GM10266 (cell line): ENCODE results near the gene PDE6G.

ENCODE experiments used
- DNase-seq: peaks from one replicate; pipeline ENCODE4 v3.0.0; 2012; ENCODE audit errors: extremely low spot score
- CTCF ChIP-seq: IDR thresholded peaks from 2 replicates; pipeline ENCODE4 v1.5.1; 2012; ENCODE audit warnings: mild to moderate bottlenecking, low read depth; ENCODE audit not compliant: control insufficient read depth, insufficient read depth; ENCODE audit errors: missing control alignments

PDE6G gene

GRCh38 chr17:81656118-81656743, at the start of gene PDE6G:
Gene PDE6G (minus strand): TSS chr17:81656542. CDS start chr17:81653305, 3,237 bp downstream.
- TF ChIP-seq CTCF = no peak
- DNase-seq = no peak

GRCh38 chr17:81705518-81706231, 49.3 kb upstream of the PDE6G start:
- DNase-seq = no peak
- TF ChIP-seq CTCF = no peak

- TF ChIP-seq CTCF = no peak
- DNase-seq = no peak
Observed at GRCh38 chr17:81703747-81704654, 47.7 kb upstream of the PDE6G start.

GRCh38 chr17:81702934-81703746, 46.8 kb upstream of the PDE6G start, which contains the start of gene MRPL12:
Gene MRPL12 (plus strand): TSS chr17:81703367. CDS start chr17:81703502, 135 bp downstream.
- peak; percentile 1 for TF ChIP-seq CTCF
- peak; percentile 99 for DNase-seq

- no peak for DNase-seq
- TF ChIP-seq CTCF = peak; percentile 13
Observed at GRCh38 chr17:81701288-81702071, 45.1 kb upstream of the PDE6G start.

GRCh38 chr17:81700353-81701287, 44.3 kb upstream of the PDE6G start:
- no peak for TF ChIP-seq CTCF
- DNase-seq = no peak
